ENCODE data around the gene PSAP. TPM values are rescaled to one million over a fixed set of nuclear protein-coding genes. Genes with fewer than 3 reads are reported as not detected.

PSAP gene
- total RNA-seq, 1 experiment from 2014 or later = 336 TPM

DNA sequence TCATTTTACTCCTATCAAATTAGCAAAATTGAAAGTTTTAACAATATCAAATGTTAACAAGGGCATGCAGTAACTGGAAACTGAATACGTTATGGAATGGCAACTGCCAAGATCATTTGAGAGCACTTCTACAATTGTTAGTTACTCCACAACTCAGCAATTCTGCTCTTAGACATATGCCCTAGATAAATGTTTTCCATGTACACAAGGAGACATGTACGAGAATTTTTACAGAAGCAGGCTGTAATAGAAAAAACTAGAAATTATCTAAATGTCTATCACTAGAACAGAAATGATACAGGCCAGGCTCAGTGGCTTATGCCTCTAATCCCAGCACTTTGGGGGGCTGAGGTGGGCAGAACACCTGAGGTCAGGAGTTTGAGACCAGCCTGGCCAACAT, 7.0 kb downstream of the PSAP start:
- no peak overlapping the region for H2BK20ac ChIP-seq (ENCODE audit: low read depth, low read length, poor library complexity, severe bottlenecking)
- no peak overlapping the region for H3K9ac ChIP-seq (ENCODE audit: extremely low read depth, insufficient read length, low read length)
- H3K27ac ChIP-seq (ENCODE audit: insufficient read length, low read depth, low read length) = no peak overlapping the region
- no peaks in the 10 kb centered on the region for H3K23me2 ChIP-seq (ENCODE audit: insufficient read length, low read depth, low read length, poor library complexity, severe bottlenecking)
- no peak overlapping the region for H2BK5ac ChIP-seq (ENCODE audit: insufficient read length, low read length)
- no peak overlapping the region for H2BK15ac ChIP-seq (ENCODE audit: low read depth, low read length)
- H3K27me3 ChIP-seq (ENCODE audit: insufficient read depth, low read length) = no peaks in the 10 kb centered on the region
- H2AK5ac ChIP-seq (ENCODE audit: insufficient read length, low read length) = no peak overlapping the region
- H3K4me2 ChIP-seq (ENCODE audit: insufficient read depth, insufficient read length, low read length) = no peak overlapping the region
- no peak overlapping the region for H3T11ph ChIP-seq (ENCODE audit: low read length)
- H2AFZ ChIP-seq (ENCODE audit: low read length) = no peak overlapping the region
- no peak for DNase-seq
- WGBS (ENCODE audit: extremely low coverage, insufficient read length, low lambda C conversion rate) = no CpG with 5 or more reads among the region's 2 CpGs
- Mint-ChIP-seq H3K36me3 (ENCODE audit: insufficient read depth in 1 of 3, low read depth in 3 of 3) (peaks cover 0 to 5% (median 0%) of the 10 kb centered on the region in 3 experiments; a peak in 2 of 7 replicates), H3K4me1 (peaks cover 29 to 45% of the 10 kb centered on the region in 2 experiments), H3K4me3 (no peak overlapping the region), H3K27ac (no peak overlapping the region), H3K27me3 (ENCODE audit: low read depth) (no peaks in the 10 kb centered on the region), H3K9me3 (no peaks in the 10 kb centered on the region)
- no peak overlapping the region for H4K5ac ChIP-seq (ENCODE audit: insufficient read length, low read depth, low read length)
- H3K4me1 ChIP-seq (ENCODE audit: insufficient read depth, low read length) = peaks cover 14% of the 10 kb centered on the region; the same call in 1 of the 2 replicates
- H3K23ac ChIP-seq (ENCODE audit: insufficient read length, low read depth, low read length) = no peak overlapping the region
- H3K14ac ChIP-seq (ENCODE audit: insufficient read depth, low read length) = no peak overlapping the region
- H4K8ac ChIP-seq (replicated peaks; ENCODE audit: insufficient read length, low read depth, low read length) = no peak overlapping the region
- TF ChIP-seq, protein P1, sequence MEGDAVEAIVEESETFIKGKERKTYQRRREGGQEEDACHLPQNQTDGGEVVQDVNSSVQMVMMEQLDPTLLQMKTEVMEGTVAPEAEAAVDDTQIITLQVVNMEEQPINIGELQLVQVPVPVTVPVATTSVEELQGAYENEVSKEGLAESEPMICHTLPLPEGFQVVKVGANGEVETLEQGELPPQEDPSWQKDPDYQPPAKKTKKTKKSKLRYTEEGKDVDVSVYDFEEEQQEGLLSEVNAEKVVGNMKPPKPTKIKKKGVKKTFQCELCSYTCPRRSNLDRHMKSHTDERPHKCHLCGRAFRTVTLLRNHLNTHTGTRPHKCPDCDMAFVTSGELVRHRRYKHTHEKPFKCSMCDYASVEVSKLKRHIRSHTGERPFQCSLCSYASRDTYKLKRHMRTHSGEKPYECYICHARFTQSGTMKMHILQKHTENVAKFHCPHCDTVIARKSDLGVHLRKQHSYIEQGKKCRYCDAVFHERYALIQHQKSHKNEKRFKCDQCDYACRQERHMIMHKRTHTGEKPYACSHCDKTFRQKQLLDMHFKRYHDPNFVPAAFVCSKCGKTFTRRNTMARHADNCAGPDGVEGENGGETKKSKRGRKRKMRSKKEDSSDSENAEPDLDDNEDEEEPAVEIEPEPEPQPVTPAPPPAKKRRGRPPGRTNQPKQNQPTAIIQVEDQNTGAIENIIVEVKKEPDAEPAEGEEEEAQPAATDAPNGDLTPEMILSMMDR (conservative IDR thresholded peaks at IDR 0.05) = no peak
- H4K20me1 ChIP-seq (ENCODE audit: control insufficient read depth, insufficient read depth, insufficient read length) = no peaks in the 10 kb centered on the region
- H2BK120ac ChIP-seq (ENCODE audit: low read depth, low read length, poor library complexity, severe bottlenecking) = no peak overlapping the region
- H3K18ac ChIP-seq (ENCODE audit: insufficient read length, low read depth, low read length) = no peak overlapping the region
- H4K91ac ChIP-seq (ENCODE audit: insufficient read length, low read depth, low read length) = no peak overlapping the region
- peaks cover 3% of the 10 kb centered on the region for H3K79me1 ChIP-seq (ENCODE audit: insufficient read depth, low read depth, low read length, poor library complexity, severe bottlenecking)
- H3K79me2 ChIP-seq (ENCODE audit: insufficient read depth, low read length) = peaks cover 56% of the 10 kb centered on the region
- no peak overlapping the region for H2BK12ac ChIP-seq (ENCODE audit: insufficient read length, low read depth, low read length)
- H3K56ac ChIP-seq (ENCODE audit: insufficient read length, low read depth, low read length) = no peak overlapping the region
- no peak overlapping the region for H3K4ac ChIP-seq (ENCODE audit: low read depth, low read length)
- H3K9me3 ChIP-seq (ENCODE audit: control insufficient read depth, low read depth, low read length) = no peaks in the 10 kb centered on the region

All from H9 (cell line).